ENCODE data around the gene ACE.

Gene ACE

GRCh38 chr17:63476854-63477479 lies at the start of gene ACE:
ACE (plus strand) TSS chr17:63477061; CDS start chr17:63477095, 34 bp downstream.
- DNase-seq: no peak

DNA sequence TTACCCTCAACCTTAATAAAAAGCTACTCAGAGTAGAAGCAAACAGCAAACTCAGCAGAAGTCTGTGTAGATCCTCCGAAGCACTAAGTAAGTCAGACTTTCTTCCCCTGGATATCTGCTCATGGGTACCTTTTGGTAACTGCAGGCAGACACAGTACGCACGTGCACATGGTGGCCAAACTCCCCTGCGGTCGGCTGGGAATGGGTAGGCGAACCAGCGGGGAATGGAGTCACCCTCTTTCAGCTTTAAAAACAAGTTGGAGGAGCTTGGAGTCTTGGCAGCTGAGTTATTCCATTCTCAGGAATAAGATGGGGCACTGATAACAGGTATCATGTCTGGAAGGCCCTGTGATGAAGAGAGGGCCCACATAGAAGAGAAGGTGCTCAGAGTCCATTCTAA lies 47.1 kb upstream of the ACE start:
- DNase-seq: no peak

- no peak for DNase-seq
Measured at GRCh38 chr17:63430223-63430622, 46.6 kb upstream of the ACE start.

DNA sequence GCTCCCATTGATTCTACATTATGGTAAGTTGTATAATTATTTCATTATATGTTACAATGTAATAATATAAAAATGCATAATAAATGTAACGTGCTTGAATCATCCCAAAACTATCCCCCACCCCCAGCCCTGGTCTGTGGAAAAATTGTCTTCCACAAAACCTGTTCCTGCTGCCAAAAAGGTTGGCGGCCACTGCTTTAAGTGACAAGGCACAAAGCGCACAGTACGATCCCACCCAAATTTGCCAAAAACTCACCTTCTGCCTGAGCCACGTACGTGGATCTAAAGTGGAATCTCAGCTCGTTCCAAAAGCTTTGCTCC lies 45.3 kb upstream of the ACE start:
- no peak for DNase-seq

GRCh38 chr17:63431939-63432804 lies 44.7 kb upstream of the ACE start:
- DNase-seq: no peak

DNA sequence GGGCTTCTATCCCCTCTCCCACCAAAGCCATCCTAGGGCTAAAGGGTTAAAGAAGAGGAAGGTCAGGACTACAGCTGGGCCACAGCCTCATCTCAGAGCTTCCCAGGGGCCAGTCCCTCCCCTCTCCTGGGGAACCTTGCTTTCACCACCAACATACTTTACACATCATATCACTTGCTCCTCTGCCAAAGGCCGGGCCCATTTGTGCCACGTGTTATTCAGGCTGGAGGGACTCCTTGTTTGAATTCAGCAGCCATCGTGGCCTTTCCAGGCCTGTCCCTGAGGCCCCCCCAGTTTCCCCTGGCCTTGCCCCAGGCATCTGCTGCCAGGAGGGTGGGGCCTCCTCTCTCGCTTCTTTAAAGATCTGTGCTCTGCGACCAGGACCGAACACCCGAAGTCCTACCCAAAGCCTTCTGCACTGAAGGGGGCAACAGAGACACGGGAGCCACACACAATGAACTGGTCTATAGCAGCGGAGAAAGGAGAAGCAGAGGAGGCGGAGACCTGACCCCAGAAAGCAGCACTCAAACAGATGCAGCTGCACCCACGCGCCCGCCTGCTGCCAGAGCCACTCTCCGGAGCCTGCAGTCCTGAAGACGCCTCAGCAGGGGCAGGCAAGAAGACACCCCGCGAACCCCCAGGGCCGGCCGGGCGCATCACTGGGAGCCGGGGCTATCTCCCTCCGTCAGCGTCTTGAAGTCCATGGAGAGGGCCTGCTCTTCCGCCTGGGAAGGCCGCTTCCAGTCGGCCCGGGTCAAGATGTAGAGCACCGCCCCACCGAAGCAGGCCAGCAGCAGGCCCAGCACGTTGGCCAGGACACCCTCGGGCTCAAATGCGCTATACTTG lies 42.9 kb upstream of the ACE start:
- no peak for DNase-seq

- peak; percentile 15 for DNase-seq
Measured at GRCh38 chr17:63434951-63435571, 41.8 kb upstream of the ACE start.

GRCh38 chr17:63435681-63436522 lies 41.0 kb upstream of the ACE start:
- no peak for DNase-seq

DNA sequence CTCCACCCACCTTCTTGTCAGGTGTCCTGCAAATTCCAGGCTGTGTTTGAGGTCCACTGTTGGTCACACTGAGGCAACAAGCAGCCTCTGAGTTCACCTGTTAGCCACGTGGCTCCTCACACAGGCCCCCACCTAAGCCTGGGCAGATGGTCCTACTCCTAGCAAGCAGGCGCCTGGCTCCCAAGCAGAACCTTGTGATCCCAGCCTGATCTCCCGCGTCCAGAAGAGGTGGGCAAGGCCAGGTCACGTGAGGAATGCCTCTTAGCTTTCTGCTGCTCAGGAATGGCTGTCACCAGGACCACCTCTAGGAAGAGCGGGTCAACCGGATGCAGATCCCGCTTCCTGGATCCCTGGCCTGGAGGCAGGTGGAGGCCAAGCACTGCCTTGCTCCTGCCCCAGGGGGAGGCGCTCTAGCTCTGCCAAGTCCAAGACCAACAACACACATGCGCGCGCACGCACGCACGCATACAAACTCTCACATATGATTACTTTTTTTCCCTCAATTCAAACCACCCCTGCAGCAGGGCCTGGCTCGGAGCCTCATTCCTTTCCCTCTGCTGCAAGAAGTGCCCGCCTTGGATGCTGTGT lies 40.2 kb upstream of the ACE start:
- DNase-seq: no peak

DNA sequence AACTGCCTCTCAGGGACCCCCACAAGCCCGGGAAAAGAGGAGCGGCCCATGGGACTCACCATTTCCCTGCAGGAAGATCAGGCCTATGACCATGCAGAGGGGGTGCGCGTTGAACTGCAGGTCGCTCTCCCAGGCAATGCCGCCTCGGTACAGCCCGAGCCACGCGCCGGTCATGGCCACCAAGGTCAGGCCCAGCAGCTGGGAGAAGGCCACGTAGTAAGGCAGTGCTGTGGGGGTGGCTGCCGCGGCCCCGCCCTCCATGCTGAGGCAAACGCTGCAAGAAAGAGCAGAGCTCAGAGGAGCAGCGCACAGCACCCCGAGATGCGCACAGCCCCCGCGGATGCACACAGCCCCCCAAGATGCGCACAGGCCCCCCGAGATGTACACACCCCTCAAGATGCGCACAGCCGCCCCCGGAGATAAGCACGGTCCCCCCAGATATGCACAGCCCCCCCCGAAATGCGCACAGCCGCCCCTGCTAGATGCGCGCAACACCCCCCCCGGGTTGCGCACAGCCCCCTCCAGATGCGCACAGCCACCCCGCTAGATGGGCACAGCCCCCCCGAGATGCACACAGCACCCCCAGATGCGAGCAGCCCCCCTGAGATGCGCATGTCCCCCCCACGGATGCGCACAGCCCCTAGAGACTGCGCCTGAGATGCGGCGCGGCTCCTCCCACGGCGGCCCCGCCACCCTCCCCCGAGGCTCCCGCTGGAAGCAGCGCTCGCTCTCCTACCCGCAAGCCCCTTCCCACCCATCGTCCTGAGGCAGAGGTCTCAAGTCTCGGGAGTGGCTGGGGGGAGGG lies 39.4 kb upstream of the ACE start:
- DNase-seq: no peak

GRCh38 chr17:63438092-63439051 lies 38.5 kb upstream of the ACE start:
- DNase-seq: no peak

DNA sequence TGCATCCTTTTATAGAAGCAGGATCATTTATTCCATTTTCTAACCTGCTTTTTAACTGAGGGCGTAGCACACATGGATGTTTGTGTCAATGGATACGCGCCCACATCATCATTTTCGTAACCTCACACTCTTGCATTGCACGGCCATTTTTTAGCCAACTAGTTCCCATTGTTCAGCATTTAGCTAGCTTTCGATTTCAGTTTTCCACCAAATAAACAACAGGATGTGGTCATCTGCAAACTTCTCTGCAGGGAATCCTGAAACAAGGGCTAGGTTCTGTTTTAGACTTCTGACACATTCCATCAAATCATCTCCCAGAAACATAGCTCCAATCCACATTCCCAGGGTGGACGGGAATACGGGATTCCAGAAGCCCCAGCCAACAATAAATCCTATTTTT lies 37.2 kb upstream of the ACE start:
- DNase-seq: no peak

DNA sequence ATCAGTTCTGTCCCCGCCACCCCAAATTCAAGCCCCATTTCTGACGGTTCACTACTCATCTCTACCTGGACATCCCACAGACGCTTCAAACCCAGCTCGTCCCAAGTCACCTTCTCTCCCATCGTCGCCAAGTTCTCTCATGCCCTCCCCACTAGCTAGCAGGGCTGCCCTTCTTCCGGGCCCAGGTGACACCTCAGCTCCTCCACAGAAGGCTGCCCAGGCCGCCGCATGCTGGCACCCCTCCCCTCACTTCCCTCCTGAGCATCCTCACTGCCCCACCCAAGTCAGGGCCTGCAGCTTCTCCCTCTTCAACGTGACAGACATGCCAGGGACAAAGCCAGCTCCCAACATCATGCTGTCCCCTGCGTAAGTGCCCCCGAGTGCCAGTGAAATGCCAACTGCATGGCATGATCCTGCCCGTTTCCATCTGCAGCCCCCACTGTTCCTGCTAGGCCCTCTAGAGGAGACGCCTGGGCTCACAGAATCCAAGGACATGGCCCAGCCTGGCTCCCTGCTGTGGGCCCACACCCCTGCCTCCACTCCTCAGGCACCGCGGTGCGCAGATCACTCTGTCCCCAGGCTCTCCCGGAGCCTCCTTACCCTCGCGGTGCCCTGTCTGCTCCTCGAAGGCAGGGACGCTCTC lies 36.6 kb upstream of the ACE start:
- no peak for DNase-seq

- no peak for DNase-seq
Measured at GRCh38 chr17:63440770-63441335, 36.0 kb upstream of the ACE start.

GRCh38 chr17:63441654-63442053 lies 35.2 kb upstream of the ACE start:
- no peak for DNase-seq

DNA sequence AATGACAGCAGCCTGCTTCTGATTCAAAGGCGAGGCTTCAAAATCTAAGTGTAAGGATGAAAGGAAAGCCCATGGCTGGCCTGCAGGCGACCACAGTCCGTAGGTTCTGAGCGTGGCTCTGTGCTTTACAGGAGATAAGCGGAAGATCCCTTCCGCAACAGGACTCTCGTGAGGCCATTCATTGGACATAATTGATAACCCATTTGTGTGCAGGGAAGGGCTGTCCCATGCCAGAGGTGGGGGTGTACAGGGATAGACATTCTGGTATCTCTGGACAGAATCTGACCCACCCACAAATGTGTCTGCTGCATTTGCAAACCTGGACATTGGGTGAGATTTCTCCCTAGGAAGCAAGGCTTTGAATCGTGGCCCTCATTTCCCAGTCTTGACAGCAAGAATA lies 34.8 kb upstream of the ACE start:
- no peak for DNase-seq

DNA sequence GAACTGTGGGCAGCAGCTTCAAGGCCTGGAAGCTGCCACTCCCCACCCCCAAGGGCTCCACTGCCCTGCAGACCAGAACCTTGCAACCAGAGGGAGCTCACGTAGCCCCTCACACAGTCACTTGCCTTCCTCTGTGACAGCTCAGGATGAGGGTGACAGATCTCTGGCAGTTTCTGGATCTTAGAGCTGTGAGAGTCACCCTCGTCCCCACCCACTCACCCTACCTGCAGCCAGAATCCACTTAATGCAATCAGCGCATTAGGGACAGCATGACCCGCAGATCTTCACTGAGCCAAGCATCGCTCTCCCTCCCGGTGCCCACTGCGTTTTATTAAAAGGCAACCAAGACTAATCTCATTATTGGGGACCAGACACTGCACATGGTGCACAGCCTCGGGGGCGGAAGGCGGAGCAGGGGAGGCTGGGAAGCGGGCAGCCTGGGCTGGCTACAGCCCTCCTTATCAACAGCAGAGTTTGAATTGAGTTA lies 34.3 kb upstream of the ACE start:
- DNase-seq: peak; percentile 43

- DNase-seq: no peak
Measured at GRCh38 chr17:63443053-63443452, 33.8 kb upstream of the ACE start.

GRCh38 chr17:63444457-63444856 lies 32.4 kb upstream of the ACE start:
- no peak for DNase-seq

Measured in NCI-H1694 treated with DMSO at 0.1 percent for 48 hours (cell line).